ENCODE measurements around the gene CNTFR.

DNA sequence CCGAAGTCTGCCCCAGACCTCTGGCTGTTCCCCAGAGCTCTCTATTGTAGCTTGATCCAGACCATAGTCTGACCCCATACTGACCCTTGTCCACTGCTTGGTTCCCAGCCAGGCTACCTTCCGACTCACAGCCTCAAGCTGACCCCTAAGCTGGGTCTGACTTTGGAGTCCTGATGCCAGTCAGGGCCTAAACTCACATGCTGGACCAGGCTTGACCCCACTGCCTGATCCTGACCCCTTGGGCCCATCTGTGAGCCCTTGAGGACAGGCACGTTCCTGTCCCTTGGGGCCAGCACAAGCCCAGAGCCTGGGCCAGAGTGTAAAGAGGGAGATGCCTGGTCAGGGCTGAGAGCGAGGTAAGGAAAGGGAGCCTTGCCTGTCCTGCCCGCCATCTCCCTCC, 34.0 kb downstream of the CNTFR start:
- TF ChIP-seq POLR2A (IDR thresholded peaks at IDR 0.05), result no peak
- TF ChIP-seq, protein P1, sequence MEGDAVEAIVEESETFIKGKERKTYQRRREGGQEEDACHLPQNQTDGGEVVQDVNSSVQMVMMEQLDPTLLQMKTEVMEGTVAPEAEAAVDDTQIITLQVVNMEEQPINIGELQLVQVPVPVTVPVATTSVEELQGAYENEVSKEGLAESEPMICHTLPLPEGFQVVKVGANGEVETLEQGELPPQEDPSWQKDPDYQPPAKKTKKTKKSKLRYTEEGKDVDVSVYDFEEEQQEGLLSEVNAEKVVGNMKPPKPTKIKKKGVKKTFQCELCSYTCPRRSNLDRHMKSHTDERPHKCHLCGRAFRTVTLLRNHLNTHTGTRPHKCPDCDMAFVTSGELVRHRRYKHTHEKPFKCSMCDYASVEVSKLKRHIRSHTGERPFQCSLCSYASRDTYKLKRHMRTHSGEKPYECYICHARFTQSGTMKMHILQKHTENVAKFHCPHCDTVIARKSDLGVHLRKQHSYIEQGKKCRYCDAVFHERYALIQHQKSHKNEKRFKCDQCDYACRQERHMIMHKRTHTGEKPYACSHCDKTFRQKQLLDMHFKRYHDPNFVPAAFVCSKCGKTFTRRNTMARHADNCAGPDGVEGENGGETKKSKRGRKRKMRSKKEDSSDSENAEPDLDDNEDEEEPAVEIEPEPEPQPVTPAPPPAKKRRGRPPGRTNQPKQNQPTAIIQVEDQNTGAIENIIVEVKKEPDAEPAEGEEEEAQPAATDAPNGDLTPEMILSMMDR (IDR thresholded peaks at IDR 0.05), result no peak
